NOMO-1 (cell line): Measurements from ENCODE around the gene TBC1D25.
A peak's percentile ranks its signal among the peaks of the same experiment; 100 is the strongest.
"Not testable (repeated sequence)": the region's sequence is repeated elsewhere in the genome, so short reads cannot be mapped to it uniquely, and the experiment has no call there.

ENCODE experiments used
- DNase-seq, 2 experiments: peaks; one replicate each; lab custom pipeline; 2025; ENCODE audit not compliant: unreplicated experiment in 2 of 2; lab: John Stamatoyannopoulos, UW

TBC1D25 gene

DNA sequence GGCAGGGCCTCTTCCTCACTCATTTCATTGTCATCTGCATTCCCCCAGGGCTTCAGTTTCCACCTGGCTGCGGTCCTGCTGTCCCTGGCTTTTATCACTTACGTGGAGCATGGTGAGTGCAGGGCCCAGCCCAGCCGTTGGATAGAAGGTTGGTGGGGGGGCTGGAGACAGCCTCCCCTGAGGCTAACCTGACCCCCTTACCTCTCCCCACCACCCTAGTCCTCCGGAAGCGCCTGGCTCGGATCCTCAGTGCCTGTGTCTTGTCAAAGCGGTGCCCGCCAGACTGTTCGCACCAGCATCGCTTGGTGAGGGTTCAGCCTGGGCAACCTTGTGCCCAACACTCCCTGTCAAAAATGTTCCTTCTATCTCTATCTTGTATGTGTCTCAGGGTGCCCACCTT is 23.7 kb upstream of the TBC1D25 start:
- no peak for DNase-seq

DNA sequence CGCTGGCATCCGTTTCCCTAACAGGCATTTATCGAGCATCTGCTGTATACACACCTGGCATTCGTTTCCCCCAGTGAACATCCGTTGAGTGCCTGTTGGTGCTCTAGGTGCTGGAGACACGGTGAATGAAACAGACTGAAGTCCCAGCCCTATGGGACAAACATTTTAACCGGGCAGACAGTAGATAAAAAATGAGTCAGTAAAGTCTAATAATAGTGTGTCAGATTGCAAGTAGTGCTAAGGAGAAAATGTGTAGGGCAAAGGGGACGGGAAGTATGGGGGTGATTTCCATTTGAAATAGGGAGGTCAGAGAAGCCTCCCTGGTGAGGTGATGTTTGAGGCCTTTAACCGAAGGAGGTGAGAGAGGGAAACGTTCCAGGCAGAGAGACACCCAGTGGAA is 23.2 kb upstream of the TBC1D25 start:
- no peak for DNase-seq

DNA sequence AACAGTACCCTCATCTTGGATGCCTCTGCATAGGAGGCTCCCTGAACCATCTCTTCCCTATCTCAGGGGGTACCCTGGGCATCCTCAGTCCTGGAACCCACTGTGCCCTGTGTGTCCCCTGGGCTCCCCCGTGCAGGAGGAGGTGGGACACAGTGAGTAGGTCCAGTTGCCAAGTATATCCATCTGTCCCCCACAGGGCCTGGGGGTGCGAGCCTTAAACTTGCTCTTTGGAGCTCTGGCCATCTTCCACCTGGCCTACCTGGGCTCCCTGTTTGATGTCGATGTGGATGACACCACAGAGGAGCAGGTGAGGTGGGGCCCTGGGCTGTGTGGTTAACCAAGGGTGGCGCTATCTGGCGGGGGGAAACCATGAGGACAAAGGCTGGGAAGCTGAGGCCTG is 22.5 kb upstream of the TBC1D25 start:
- no peak for DNase-seq

DNA sequence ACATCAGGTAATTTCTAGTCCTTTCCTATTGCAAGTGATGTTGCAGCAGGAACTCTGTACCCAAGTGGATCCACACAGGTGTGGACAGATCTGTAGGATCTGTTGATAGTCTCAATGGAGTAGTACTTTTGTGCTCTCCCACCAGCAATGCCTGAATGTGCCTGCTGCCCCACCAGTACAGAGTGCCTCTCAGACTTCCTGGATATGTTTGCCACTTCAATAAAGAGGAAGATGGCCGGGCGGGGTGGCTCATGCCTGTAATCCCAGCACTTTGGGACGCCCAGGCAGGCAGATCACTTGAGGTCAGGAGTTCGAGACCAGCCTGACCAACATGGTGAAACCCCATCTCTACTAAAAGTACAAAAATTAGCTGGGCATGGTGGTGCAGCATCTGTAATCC is 20.0 kb upstream of the TBC1D25 start:
- not testable (repeated sequence) for DNase-seq

DNA sequence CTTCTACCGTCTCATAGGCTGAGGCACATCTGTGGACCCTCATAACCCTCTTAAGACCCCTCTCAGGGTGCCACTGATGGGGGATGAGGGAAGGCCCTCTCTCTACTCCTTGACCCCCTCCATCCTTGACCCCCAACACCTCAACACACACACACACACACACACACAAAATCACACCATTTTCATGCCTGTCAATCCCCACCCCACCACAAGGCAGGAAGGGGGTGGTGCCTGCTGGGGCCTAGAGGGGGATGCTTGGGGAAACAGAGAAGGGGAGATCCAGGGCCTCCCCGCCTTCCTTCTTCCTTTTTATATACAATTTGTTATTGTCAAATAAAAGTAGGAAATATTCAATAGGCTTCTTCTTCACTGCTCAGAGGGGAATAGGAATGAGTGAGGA is 19.1 kb upstream of the TBC1D25 start:
- DNase-seq = no peak

DNA sequence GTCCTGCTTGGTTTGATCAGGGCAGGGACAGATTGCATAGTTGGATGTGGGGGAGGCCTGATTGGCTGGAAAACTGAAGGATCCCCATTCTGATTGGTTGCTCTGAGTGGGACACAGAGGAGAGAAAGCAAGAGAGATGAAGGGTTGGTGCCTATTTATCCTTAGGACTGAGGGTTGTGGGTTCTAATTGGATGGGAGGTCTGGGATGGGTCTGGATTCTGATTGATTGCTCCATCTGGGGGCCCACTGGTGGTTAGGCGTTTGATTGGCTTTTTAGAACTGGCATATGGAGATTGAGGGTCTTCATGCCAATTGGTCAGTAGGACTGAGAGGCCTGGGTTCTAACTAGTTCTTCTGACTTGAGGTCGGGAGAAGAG is 18.6 kb upstream of the TBC1D25 start:
- DNase-seq = no peak

DNA sequence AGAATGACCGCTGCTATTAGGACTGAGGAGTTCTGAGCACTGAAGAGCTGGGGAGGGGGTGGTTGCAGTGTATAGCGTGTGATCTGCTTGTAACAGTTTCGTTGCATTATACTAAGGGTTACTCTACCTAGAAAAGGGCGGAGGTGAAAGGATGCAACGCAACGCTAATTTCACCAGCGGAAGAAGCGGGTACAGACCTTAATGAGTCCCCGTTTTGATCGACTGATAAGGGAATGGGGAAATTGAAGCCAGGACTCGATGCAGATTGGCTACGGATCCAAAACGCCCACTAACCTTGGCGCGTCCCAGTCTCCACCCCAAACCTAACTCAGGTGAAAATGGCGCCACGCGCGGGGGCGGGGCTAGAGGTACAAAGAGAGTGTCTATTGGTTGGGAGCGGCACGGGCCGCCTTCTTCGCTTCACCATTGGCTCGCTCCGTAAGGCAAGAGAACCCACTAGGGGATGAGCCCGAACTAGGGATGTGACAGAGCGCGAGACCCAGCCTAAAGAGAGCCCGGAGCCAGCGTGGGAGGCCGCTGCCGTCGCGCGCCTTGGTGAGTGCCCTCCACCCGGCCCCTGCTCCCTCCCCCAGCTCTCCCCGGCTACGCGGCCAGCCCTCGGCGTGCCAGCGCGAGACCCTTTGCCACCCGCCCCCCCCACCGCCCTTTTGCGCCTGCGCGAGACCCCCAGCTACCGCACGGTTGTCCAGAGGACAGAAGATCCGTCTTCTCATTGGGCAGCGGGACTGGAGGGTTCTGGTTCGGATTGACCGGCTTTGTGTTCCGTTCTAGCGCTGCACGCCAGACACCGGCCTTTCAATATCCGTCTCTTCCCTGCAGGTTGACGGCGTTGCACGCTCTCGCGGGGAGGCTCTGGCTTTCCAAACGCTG is 17.9 kb upstream of the TBC1D25 start, which contains the start of gene EBP:
EBP (plus strand) TSS at position 456 of the 891 bp plus-strand sequence. CDS start 1,964 bp downstream, outside the sequence.
- peak; percentile 89 to 95 for DNase-seq

DNA sequence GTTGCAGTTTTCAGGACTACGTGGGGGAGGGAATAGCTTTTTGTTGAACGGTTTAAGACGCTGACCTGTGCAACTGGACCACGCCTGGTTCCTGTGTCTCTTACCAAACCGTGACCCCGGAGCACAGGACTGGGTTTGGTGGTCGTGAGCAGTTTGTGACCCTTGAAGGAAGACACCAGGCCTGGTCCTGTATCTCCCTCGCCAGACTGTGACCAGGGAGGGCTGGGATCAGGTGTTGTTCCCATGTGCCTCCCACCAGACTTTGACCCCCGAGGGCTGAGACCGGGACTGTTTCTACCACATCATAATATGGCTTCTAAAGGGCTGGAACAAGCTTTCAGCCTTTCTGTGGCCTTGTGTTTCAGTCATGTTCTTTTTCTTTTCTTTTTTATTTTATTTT is 17.2 kb upstream of the TBC1D25 start:
- DNase-seq = no peak

DNA sequence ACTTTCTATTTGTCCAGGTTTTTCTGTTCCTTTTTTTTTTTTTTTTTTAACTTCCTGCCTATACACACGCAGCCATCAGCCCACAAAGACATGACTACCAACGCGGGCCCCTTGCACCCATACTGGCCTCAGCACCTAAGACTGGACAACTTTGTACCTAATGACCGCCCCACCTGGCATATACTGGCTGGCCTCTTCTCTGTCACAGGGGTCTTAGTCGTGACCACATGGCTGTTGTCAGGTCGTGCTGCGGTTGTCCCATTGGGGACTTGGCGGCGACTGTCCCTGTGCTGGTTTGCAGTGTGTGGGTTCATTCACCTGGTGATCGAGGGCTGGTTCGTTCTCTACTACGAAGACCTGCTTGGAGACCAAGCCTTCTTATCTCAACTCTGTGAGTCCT is 15.8 kb upstream of the TBC1D25 start:
- no peak for DNase-seq

DNA sequence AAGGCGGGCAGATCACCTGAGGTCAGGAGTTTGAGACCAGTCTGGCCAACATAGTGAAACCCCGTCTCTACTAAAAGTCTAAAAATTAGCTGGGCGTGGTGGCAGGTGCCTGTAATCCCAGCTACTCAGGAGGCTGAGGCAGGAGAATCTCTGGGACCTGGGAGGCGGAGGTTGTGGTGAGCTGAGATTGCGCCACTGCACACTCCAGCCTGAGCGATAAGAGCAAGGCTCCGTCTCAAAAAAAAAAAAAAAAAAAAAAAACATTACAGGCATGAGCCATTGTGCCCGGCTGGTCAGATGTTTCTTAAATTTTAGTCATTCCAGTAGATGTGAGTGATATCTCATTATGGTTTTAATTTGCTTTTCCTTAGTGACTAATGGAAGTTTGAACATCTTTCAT is 13.7 kb upstream of the TBC1D25 start:
- not testable (repeated sequence) for DNase-seq

DNA sequence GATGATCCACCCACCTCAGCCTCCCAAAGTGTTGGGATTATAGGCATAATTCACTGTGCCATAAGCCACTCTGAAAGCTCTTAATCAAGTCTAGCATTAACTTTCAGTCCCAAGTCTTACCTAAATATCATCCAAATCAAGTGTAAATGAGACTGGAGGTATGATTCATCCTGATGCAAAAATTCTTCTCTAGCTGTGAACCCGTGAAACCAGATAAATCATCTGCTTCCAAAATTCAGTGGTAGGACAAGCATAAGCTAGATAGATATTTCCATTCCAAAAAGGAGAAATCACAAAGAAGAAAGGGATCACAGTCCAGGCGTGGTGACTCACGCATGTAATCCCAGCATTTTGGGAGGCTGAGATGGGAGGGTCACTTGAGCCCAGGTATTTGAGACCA is 8.8 kb upstream of the TBC1D25 start:
- DNase-seq = no peak

DNA sequence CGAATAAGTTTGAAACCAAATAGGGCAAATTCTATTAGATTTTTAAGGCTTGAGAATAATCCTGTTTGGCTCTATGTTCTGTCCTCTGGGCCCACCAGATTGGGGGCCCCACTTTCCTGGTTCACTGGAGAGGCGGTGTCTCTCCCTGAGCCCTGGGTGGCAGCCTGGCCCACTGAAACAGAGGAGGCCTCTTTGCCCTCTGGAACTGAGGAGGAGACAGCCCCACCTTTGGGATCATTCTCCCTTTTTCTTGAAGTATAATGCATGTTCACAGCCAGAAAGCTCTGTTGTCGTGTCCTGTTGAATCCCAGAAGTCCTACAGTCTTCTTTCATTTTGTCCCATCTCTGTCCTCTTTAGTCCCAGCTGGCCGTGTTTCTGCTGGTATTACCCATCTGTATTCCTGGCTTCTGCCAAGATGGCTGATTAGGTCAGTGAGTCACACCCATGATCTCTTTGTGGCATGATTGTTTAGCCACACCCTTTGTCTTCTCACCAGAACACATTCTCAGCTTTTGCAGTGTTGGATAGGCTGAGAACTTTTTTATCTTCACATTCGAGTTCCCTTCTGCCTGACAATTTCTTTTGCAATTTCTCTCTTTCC is 8.1 kb upstream of the TBC1D25 start:
- DNase-seq = no peak

DNA sequence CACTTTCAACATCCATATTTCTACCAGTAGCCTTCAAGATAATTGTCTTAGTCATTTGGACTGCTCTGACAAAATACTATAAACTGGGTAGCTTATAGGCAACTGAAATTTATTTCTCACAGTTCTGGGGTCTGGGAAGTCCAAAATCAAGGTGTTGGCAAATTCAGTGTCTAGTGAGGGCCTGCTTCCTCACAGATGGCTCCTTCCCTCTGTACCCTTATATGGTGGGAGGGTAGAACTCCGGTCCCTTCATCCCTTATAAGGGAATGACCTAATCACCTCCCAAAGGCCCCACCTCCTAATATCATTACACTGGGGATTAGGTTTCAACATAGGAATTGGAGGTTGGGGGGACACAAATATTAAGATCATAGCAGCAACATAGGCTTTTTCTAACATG is 7.4 kb upstream of the TBC1D25 start:
- DNase-seq = no peak

DNA sequence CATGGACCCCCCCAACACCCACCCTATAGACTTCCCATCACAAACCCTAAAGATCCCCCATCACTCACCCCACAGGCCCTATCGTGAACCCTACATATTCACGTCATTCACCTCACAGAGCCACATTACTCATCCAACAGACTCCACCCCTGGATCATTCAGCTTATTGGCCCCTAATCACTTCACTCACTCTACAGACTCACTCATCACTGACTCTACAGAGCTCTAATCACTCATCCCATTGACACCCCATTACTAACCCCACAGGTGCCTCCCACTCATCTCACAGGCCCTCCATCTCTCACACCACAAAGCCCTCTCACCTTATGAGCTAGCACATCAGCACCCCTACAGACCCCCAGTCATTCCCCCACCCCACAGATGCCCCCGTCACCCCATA is 6.3 kb upstream of the TBC1D25 start:
- DNase-seq = no peak

DNA sequence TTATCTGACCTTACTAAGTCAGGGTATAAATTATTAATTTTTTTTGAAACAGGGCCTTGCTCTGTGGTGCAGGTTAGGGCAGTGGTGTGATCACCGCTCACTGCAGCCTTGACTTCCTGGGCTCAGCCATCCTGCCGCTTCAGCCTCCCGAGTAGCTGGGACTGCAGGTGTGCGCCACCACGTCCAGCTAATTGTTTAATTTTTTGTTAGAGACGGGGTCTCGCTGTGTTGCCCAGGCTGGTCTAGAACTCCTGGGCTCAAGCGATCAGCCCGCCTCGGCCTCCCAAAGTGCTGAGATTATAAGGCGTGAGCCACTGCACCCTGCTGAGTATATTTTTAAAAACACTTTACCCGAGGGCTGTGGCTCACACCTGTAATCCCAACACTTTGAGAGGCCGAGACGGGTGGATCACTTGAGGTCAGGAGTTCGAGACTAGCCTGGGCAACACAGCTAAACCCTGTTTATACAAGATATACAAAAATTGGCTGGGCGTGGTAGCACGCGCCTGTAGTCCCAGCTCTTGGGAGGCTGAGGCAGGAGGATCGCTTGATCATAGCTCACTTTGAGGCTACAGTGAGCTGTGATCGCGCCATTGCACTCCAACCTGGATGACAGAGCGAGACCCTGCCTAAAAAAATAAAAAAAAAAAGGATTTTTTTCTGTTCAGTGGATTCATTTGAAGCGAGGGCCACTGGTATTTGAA is 721 bp upstream of the TBC1D25 start:
- no peak for DNase-seq

DNA sequence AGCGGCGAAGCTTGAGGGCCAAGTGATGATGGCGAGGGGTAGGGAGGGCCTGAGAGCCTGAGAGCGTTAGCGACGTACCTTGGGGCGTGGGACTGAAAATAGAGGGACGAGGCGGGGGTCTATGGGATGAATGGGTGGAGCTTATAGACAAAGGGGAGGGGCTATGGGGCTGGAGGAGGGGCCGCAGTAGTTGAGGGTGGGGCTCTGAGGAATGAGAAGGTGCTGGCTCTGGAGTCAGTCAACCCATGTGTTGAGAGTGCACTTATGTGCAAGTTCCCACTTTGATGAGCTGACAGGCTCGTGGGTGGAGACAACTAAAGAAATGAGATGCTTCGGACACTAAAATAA is 488 bp downstream of the TBC1D25 start:
- no peak for DNase-seq

DNA sequence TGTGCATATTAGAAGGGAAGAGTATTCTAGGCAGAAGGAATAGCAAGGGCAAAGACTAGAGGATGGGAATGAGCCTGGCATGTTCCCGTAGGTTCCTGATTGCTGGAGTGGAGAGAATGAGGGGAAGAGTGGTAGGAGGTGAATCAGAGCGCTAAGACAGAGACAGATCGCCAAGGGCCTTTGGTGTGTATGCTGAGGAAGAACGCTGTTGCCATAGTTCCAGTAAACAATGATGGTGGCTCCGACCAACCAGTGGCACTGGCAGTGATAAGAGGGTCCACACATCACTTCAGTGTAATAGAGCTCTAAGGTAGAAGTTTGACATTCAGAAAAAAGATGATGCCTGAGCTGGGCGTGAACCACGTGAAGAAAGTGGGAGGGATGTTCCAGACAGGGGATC is 966 bp downstream of the TBC1D25 start:
- no peak for DNase-seq

DNA sequence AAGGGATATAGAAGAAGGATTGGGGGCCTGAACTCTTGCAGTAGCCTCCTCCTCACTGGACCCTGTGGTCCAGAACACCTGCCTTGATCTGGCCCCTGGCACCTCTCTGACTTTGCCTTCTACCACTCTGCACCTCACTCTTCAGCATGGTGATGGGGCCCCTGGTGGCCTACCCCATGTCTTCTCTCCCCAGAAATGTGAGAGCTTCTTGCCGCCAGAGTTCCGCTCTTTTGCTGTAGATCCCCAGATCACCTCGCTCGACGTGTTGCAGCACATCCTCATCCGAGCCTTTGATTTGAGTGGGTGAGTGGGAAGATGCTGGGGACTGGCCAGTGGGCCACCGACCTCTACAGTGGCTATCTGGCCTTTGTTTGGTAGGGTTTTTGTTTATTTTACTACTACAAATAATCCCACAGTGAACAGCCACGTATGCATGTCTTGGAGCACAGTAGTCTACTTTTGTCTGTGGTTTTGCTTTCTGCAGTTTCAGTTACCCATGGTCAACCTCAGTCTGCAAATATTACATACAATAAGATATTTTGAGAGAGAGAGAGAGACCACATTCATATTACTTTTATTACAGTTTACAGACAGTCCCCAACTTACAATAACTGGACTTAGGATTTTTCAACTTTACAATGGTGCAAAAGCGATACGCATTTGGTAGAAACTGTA is 1.8 kb downstream of the TBC1D25 start:
- no peak for DNase-seq

DNA sequence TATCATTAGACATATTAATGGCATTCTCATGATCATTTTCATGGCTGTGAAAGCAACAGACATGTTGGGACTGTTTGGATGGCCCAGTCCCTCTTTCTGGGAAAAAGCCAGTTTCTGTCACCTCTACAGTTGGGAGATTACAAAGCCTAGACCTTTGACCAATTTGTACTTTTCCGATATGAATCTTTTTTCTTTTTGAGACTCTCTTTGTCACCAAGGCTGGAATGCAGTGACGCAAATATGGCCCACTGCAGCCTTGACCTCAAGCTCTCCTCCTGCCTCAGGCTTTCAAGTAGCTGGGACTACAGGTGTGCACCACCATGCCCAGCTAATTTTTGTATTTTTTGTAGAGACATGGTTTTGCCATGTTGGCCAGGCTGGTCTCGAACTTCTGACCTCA is 9.4 kb downstream of the TBC1D25 start:
- DNase-seq = no peak

DNA sequence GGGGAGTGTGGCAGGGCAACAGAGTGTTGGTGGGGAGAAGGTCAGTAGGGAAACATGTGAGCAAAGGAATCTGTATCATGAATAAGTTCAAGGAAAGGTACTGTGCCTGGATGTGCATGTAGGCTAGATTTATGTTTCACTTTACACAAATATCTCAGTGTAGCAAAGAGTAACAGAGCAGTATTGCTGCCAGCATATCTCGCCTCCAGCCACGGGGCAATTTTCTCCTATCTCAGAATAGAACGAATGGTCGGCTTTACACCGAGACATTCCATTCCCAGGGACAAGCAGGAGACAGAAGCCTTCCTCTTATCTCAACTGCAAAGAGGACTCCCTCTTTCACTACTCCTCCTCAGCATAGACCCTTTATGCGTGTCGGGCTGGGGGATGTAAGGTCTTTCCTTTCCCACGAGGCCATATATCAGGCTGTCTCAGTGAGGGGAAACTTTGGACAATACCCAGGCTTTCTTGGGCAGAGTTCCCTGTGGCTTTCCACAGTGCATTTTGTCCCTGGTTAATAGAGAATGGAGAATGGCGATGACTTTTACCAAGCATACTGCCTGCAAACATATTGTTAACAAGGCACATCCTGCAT is 16.3 kb downstream of the TBC1D25 start:
- DNase-seq = not testable (repeated sequence)

DNA sequence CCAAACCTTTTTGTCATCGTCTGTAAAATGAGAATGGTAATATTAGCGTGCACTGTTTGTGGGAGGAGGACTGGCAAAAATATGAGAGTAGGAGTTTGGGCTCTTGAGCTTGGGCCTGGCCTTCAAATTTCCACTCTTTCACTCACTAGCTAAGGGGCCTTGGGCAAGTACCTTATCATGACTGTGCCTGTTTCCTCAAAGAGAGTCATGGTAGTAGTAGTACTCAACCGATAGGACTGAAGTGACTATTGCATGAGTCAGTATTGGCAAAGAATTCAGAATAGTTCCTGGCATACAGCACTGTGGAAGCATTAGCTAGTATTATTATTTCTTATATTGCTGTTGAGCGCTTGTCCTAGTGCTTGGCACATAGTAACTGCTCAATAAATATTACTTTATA is 18.8 kb downstream of the TBC1D25 start:
- DNase-seq = no peak
